HepG2 (cell line): Measurements from ENCODE around the gene LRP10. TPM values are rescaled to one million over a fixed set of nuclear protein-coding genes. Genes with fewer than 3 reads are reported as not detected.
A peak's percentile ranks its signal among the peaks of the same experiment; 100 is the strongest.

Experiments used
- CBX2 ChIP-seq, 2 experiments: fragments of 200-600 bp in 1 of 2; sonication (generic); formaldehyde crosslinking in 1 of 2; IDR thresholded peaks; 2 replicates each; pipeline versions ENCODE4 v1.7.0 to v1.8.1; 2018 to 2022; ENCODE audit warnings: low read depth in 2 of 2, low read length in 1 of 2, mild to moderate bottlenecking in 1 of 2, missing genetic modification reagents in 1 of 2
- CCDC6 ChIP-seq: sonication (generic); formaldehyde crosslinking; IDR thresholded peaks from 2 replicates; pipeline ENCODE4 v1.8.1; 2022; ENCODE audit warnings: mild to moderate bottlenecking, missing genetic modification reagents, moderate library complexity
- GZF1 ChIP-seq: sonication (generic); formaldehyde crosslinking; IDR thresholded peaks from 2 replicates; pipeline ENCODE4 v1.5.1; 2020; ENCODE audit warnings: mild to moderate bottlenecking, missing genetic modification reagents
- HOXA7 ChIP-seq: sonication (generic); formaldehyde crosslinking; IDR thresholded peaks from 2 replicates; pipeline ENCODE4 v1.8.1; 2022; ENCODE audit warnings: mild to moderate bottlenecking, missing genetic modification reagents, moderate library complexity
- MLX ChIP-seq: IDR thresholded peaks from 2 replicates; pipeline ENCODE4 v1.6.1; 2016
- PITX1 ChIP-seq: sonication (generic); formaldehyde crosslinking; IDR thresholded peaks from 2 replicates; pipeline ENCODE4 v1.5.1; 2020; ENCODE audit warnings: mild to moderate bottlenecking, missing genetic modification reagents
- POGZ ChIP-seq: sonication (generic); formaldehyde crosslinking; IDR thresholded peaks from 2 replicates; pipeline ENCODE4 v1.4.0; 2020; ENCODE audit warnings: mild to moderate bottlenecking, missing genetic modification reagents
- POLR2AphosphoS2 ChIP-seq: IDR thresholded peaks from 2 replicates; pipeline ENCODE4 v1.6.1; 2011; ENCODE audit warnings: low read depth, low read length, improper control_type of control experiment
- RFXANK ChIP-seq: IDR thresholded peaks from 2 replicates; pipeline ENCODE4 v1.6.1; 2016
- RXRB ChIP-seq: IDR thresholded peaks from 2 replicates; pipeline ENCODE4 v1.6.1; 2016; ENCODE audit warnings: borderline replicate concordance, missing genetic modification reagents, missing compliant biosample characterization
- TCF7L2 ChIP-seq: IDR thresholded peaks from 2 replicates; pipeline ENCODE4 v1.6.1; 2011; ENCODE audit warnings: mild to moderate bottlenecking, low read depth, low read length, moderate library complexity
- ZFP37 ChIP-seq: sonication (generic); formaldehyde crosslinking; IDR thresholded peaks from 2 replicates; pipeline ENCODE4 v1.4.0; 2020; ENCODE audit warnings: missing genetic modification reagents, borderline replicate concordance
- ZNF329 ChIP-seq: sonication (generic); formaldehyde crosslinking; IDR thresholded peaks from 2 replicates; pipeline ENCODE4 v1.9.0; 2021; ENCODE audit warnings: low read depth, mild to moderate bottlenecking, missing genetic modification reagents
- ZNF451 ChIP-seq: sonication (generic); formaldehyde crosslinking; IDR thresholded peaks from 2 replicates; pipeline ENCODE4 v1.5.0; 2020; ENCODE audit warnings: mild to moderate bottlenecking, missing genetic modification reagents
- ZNF510 ChIP-seq: sonication (generic); formaldehyde crosslinking; IDR thresholded peaks from 2 replicates; pipeline ENCODE4 v1.4.0; 2020; ENCODE audit warnings: low read depth, mild to moderate bottlenecking, missing genetic modification reagents
- ZNF512 ChIP-seq: sonication (generic); formaldehyde crosslinking; IDR thresholded peaks from 2 replicates; pipeline ENCODE4 v1.4.0; 2020; ENCODE audit warnings: mild to moderate bottlenecking, missing genetic modification reagents
- ZNF530 ChIP-seq: sonication (generic); formaldehyde crosslinking; IDR thresholded peaks from 2 replicates; pipeline ENCODE4 v1.5.0; 2020; ENCODE audit warnings: low read depth, mild to moderate bottlenecking, missing genetic modification reagents
- ZNF550 ChIP-seq: sonication (generic); formaldehyde crosslinking; IDR thresholded peaks from 2 replicates; pipeline ENCODE4 v1.4.0; 2020; ENCODE audit warnings: mild to moderate bottlenecking, missing genetic modification reagents, borderline replicate concordance
- ZNF562 ChIP-seq: sonication (generic); formaldehyde crosslinking; IDR thresholded peaks from 2 replicates; pipeline ENCODE4 v1.8.0; 2022; ENCODE audit warnings: missing genetic modification reagents, borderline replicate concordance
- ZNF770 ChIP-seq: sonication (generic); formaldehyde crosslinking; IDR thresholded peaks from 2 replicates; pipeline ENCODE4 v1.5.0; 2020; ENCODE audit warnings: mild to moderate bottlenecking, missing genetic modification reagents
- polyA plus RNA-seq, 8 experiments: library from polyadenylated mRNA; depleted of rRNA in 3 of 8; stranded (reverse) in 7 of 8; unstranded in 1 of 8; fragments of >200 nt; fragmentation: Illumina TruSeq in 4 of 8; extraction: Trizol in 4 of 8; gene quantifications; 2 replicates each; pipeline versions ENCODE4 v1.2.1 to v1.2.3, GENCODE V29; 2011 to 2016; ENCODE audit warnings: low read depth in 4 of 8, missing spikeins in 1 of 8, mixed read lengths in 1 of 8; ENCODE audit not compliant: insufficient read depth in 1 of 8
- total RNA-seq, 5 experiments: library from RNA; depleted of rRNA; stranded (reverse); fragments of >200 nt; fragmentation: Illumina TruSeq; extraction: Trizol; gene quantifications; 2 replicates each; pipeline ENCODE4 v1.2.3, GENCODE V29; 2016; ENCODE audit warnings: low read depth in 1 of 5

LRP10 gene
- total and polyA plus RNA-seq, 2 of the 13 experiments (the other 11 are each of a cell fraction or from before 2014, with no cell fraction given): 16.9 to 45.2 TPM

GRCh38 chr14:22837114-22837749 is 34.3 kb upstream of the LRP10 start (continued):
- TF ChIP-seq ZNF329 (CRISPR knock-in tag) (peak; percentile 72; the same call in 1 of the 2 replicates), HOXA7 (CRISPR knock-in tag) (no peak), PITX1 (CRISPR knock-in tag) (peak; percentile 45; the same call in 1 of the 2 replicates), CCDC6 (CRISPR knock-in tag) (no peak; the same call in 1 of the 2 replicates), ZNF550 (CRISPR knock-in tag) (no peak), CBX2 (IDR thresholded peaks at IDR 0.05; ENCODE audit: low read depth, low read length) (no peak), CBX2 (CRISPR knock-in tag; IDR thresholded peaks at IDR 0.05; ENCODE audit: low read depth) (0 out of 2 replicates have a peak, but pooled peaks have one; percentile 48), TCF7L2 (no peak), POGZ (peak; percentile 47; the same call in 1 of the 2 replicates), ZNF770 (peak; percentile 46; the same call in 1 of the 2 replicates), ZNF562 (no peak), RXRB (CRISPR knock-in tag) (no peak), ZNF530 (CRISPR knock-in tag) (no peak), GZF1 (CRISPR knock-in tag) (no peak), ZNF512 (CRISPR knock-in tag) (no peak), RFXANK (0 out of 2 replicates have a peak, but pooled peaks have one; percentile 31), ZNF451 (peak; percentile 86; the same call in 1 of the 2 replicates), MLX (CRISPR knock-in tag) (0 out of 2 replicates have a peak, but pooled peaks have one; percentile 19), ZFP37 (CRISPR knock-in tag) (no peak), ZNF510 (CRISPR knock-in tag) (peak; percentile 78; the same call in 1 of the 2 replicates), POLR2AphosphoS2 (no peak)
